Posterior cingulate gyrus (tissue), 11 donors: ENCODE measurements around the gene PRKAG2.

Experiments used
- DNase-seq, 10 donors: peaks; one replicate each; pipeline versions ENCODE4 v3.0.0 to v3.0.0-alpha.2; 2020 to 2021; ENCODE audit warnings: mixed read lengths in 3 of 10
- intact Hi-C: fragments of 100-400 bp; cut with DNase I; formaldehyde crosslinking; loops from one replicate; pipeline ENCODE4 v1.15.1; 2023

Gene PRKAG2

DNA sequence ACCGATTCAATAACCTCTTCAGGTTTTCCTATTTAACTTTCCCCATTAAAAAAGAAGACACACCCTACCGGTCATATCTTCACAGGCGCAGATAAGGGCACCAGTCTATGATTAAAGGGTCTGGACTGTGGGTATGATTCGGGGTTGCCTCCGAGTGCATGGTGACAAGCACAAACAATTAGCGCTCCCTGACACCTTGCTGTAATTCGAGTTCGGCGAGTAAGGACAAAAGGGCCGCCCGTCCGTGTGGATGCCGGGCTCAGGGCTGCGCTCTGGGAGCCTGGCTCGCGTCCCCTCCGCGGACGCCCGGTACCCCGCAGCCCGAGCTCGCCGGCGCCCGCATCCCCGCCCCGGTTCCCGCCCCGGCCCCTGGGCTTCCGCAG lies 245.4 kb downstream of the PRKAG2 start:
- intact Hi-C loops, result loop anchor here (10.0 kb wide), 2 partner anchors 117 to 267 kb away; partner anchors contain the start of gene RHEB
- no peak for DNase-seq

DNA sequence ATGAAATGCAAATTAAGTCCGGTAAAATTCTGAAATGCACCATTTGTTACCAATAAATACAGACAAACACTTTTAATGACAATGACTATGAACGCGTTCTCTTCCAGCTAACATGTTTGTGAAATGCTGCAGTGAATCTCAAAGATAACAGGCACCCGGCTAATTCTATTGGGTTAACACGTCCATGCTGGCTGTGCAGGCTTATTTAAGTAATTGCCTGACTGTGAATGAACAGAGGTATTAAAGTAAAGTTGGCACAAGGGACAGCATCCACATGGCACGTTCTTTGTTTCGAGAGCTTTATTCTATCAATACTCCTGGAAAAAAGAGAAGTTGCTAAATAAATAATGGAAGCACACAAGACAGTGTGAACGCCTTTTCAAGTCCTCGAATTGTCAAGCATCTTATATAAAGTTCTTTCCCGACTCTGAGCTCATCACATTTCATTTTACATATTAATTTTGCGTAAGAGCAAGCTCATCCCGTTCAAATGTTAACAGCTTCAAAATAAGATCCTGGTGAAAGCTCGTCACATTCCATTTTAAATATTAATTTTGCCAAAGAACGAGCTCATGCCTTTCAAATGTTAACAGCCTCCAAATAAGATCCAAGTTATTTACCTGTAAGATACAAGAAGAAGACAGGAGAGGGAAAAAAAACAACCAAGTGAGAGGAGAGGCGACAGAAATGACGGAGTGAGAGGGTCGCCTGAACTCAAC lies 245.9 kb downstream of the PRKAG2 start:
- DNase-seq, result no peak
- intact Hi-C loops, result loop anchor here (10.0 kb wide), 2 partner anchors 116 to 266 kb away; partner anchors contain the start of gene RHEB

- intact Hi-C loops, result loop anchor here (10.0 kb wide), 2 partner anchors 116 to 266 kb away; partner anchors contain the start of gene RHEB
- DNase-seq, result no peak
These were observed 246.6 kb downstream of the PRKAG2 start for GRCh38 chr7:151630358-151630757.

- intact Hi-C loops, result loop anchor here (10.0 kb wide), 2 partner anchors 115 to 265 kb away; partner anchors contain the start of gene RHEB
- no peak for DNase-seq
These were observed 247.1 kb downstream of the PRKAG2 start for GRCh38 chr7:151629713-151630272.

GRCh38 chr7:151628846-151629604 lies 247.9 kb downstream of the PRKAG2 start:
- DNase-seq, result no peak
- intact Hi-C loops, result no loop called here

- intact Hi-C loops, result no loop called here
- DNase-seq, result no peak
These were observed 250.3 kb downstream of the PRKAG2 start for GRCh38 chr7:151626422-151627115.

GRCh38 chr7:151625606-151626005 lies 251.3 kb downstream of the PRKAG2 start:
- intact Hi-C loops, result no loop called here

GRCh38 chr7:151624246-151624928 lies 252.5 kb downstream of the PRKAG2 start:
- intact Hi-C loops, result no loop called here
- no peak for DNase-seq

More at GRCh38 chr7:151625606-151626005, 251.3 kb downstream of the PRKAG2 start:
- no peak for DNase-seq

DNA sequence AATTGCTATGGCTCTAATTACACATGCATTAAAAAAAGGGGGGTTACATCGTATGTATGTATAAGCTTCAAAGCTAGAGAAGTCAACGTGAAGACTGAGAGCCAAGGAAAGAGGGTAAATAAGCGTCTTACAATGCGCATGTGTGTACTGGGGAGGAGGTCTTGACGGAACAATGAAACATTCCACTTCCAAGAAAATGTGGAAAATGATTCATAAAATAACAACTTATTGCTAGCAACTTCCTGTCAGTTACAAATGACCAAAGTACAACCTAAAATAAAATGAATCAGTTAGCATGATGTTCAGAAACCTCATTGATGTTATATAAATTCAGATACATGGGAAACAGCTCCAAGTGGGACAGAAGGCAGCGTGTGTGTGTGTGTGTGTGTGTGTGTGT lies 253.1 kb downstream of the PRKAG2 start:
- intact Hi-C loops, result no loop called here
- DNase-seq, result no peak

- no peak for DNase-seq
- intact Hi-C loops, result no loop called here
These were observed 255.0 kb downstream of the PRKAG2 start for GRCh38 chr7:151621961-151622360.

DNA sequence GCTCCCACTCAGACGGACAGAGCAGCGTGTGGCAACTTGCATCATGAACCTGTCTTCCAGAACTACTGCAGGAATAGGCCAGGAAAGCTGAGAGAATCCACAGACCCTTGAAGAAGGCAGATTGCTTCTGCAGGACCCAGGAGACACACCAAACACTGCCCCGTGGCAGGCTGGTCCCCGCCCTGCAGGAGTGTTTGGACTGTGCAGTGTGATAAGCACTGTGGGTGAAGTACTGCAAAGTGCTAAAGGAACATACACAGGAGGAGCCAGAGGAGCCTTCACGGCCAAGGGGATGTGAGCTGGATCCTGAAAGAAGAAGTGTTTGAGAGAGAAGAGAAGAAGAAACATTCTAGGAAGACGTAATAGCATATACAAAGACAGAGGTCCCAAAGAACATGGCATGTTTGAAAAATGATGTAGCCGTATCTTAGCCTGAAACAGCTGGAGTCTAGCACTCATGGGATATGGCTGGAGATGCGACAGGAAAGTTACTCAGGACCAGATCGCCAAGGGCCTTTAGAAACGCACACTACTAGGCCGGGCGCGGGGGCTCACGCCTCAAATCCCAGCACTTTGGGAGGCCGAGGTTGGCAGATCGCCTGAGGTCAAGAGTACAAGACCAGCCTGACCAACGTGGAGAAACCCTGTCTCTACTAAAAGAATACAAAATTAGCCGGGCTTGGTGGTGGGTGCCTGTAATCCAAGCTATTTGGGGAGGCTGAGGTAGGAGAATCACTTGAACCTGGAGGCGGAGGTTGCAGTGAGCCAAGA lies 260.3 kb downstream of the PRKAG2 start:
- intact Hi-C loops, result no loop called here
- DNase-seq, result peak in 1 of 10 donors; percentile 67

- DNase-seq, result no peak
- intact Hi-C loops, result no loop called here
These were observed 261.1 kb downstream of the PRKAG2 start for GRCh38 chr7:151615784-151616183.

- intact Hi-C loops, result no loop called here
- no peak for DNase-seq
These were observed 261.9 kb downstream of the PRKAG2 start for GRCh38 chr7:151615058-151615457.

- intact Hi-C loops, result no loop called here
- DNase-seq, result peak in 1 of 10 donors; percentile 73
These were observed 262.9 kb downstream of the PRKAG2 start for GRCh38 chr7:151614019-151614418.

DNA sequence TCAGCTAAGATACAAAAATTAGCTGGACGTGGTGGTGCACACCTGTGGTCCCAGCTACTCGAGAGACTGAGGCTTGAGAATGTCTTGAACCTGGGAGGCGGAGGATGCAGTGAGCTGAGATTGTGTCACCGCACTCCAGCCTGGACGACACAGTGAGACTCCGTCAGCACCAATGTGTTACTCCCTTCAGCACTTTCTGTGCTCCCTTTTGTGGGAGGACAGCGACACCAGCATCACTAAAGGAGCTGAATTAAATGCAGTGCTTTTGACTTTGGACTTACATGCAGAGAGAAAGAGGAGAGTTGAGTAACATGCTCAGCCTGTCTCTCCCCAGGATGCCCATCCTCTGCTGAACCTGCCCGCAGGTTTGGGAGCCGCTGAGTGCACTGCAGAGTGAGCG lies 265.0 kb downstream of the PRKAG2 start:
- intact Hi-C loops, result no loop called here
- DNase-seq, result peak in 1 of 10 donors; percentile 29

- DNase-seq, result peak in 1 of 10 donors; percentile 33
- intact Hi-C loops, result no loop called here
These were observed 265.9 kb downstream of the PRKAG2 start for GRCh38 chr7:151611041-151611440.

GRCh38 chr7:151608031-151608551 lies 268.8 kb downstream of the PRKAG2 start:
- peak in 2 of 10 donors; percentile 72 to 74 for DNase-seq
- intact Hi-C loops, result no loop called here

DNA sequence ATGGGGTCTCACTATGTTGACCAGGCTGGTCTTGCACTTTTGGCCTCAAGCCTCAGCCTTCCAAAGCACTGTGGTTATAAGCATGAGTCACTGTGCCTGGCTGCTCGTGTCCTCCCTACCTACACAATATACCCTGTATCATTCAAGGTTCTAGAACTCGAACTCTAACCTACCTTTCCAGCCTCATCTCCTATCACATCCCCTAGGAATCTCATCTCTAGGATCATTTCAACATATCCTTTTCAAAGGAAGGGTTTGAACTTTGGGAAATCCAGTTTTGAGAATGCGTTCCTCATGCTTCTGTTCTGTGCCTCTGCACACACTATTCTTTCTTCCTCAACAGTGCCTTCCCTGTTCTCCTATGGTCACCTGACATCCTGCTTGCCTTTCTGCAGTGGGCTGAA lies 269.4 kb downstream of the PRKAG2 start:
- intact Hi-C loops, result no loop called here
- no peak for DNase-seq

DNA sequence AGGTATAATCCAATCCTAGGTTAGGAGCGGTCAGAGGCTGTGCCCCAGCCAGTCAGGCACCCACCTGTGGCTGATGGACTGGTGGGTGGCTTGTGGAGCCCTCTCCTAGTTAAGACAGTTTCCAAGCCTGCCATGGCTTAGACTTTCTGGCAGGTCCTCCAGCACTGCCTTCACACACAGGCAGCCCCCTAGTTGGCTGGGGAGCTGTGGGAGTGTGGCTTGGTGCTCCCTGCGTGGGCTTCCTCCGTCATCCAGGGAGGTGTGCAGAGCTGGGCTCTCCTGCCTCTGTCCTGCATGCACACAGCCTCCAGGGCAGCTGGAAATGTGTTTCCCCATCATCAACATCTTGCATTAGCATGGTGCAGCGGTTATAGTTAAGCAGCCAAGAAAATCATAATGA lies 273.0 kb downstream of the PRKAG2 start:
- intact Hi-C loops, result no loop called here
- peak in 1 of 10 donors; percentile 24 for DNase-seq
